GM12878 (cell line): Measurements from ENCODE around the gene PDZRN3. TPM values are rescaled to one million over a fixed set of nuclear protein-coding genes. Genes with fewer than 3 reads are reported as not detected.

Source experiments
- ATAC-seq: fragments of 200-7000 bp; cut with Tn5 transposase; 3 replicates; pipeline ENCODE4 v1.9.1; 2020; ENCODE audit warnings: mild to moderate bottlenecking, moderate library complexity
- BruUV-seq: library from RNA; stranded (reverse); fragments of 400-500 nt; replicated peaks from 2 replicates; lab custom pipeline; 2021; lab: Mats Ljungman, UMichigan
- CTCF ChIA-PET: fragments of 300-600 bp; sonication (Branson Sonifier 250); formaldehyde crosslinking; extraction: SDS; loops from one replicate; lab custom pipeline; 2021; ENCODE audit warnings: inconsistent platforms; lab: Yijun Ruan, JAX
- POLR2A ChIA-PET: fragments of 350-600 bp; formaldehyde crosslinking; extraction: SDS; loops from one replicate; lab custom pipeline; 2021; ENCODE audit warnings: inconsistent platforms; lab: Charles Lee
- RAD21 ChIA-PET: fragments of 300-600 bp; sonication (Branson Sonifier 250); formaldehyde crosslinking; loops from one replicate; lab custom pipeline; 2023; ENCODE audit warnings: antibody characterized with exemption; ENCODE audit not compliant: unreplicated experiment; lab: Charles Lee
- SMC1A ChIA-PET: fragments of 300-600 bp; sonication (Branson Sonifier 250); formaldehyde crosslinking; loops from one replicate; lab custom pipeline; 2023; ENCODE audit not compliant: unreplicated experiment, uncharacterized antibody; lab: Charles Lee
- DNase-seq: peaks from one replicate; pipeline ENCODE4 v3.0.0-alpha.2; 2011; ENCODE audit warnings: low read depth, low spot score
- FAIRE-seq: peaks from 3 replicates; lab custom pipeline; 2011; peaks lifted over from hg19 to GRCh38; lab: Jason Lieb, UNC
- H2AFZ ChIP-seq: 2 replicates; pipeline ENCODE4 v1.6.0; 2011; ENCODE audit warnings: low read depth, low read length, control low read depth; ENCODE audit not compliant: control insufficient read depth
- H3K27ac ChIP-seq: 2 replicates; pipeline ENCODE4 v1.5.1; 2011; ENCODE audit warnings: control low read depth; ENCODE audit not compliant: control insufficient read depth, insufficient read depth
- H3K27me3 ChIP-seq, 2 experiments: replicated peaks in 1 of 2; 2 replicates each; pipeline versions ENCODE4 v1.6.0 to v1.6.1; 2011; ENCODE audit warnings: low read length in 1 of 2; ENCODE audit not compliant: control insufficient read depth in 2 of 2, insufficient read depth in 2 of 2
- H3K36me3 ChIP-seq, 2 experiments: 2 replicates each; pipeline ENCODE4 v1.5.1; 2011; ENCODE audit warnings: low read length in 1 of 2; ENCODE audit not compliant: control insufficient read depth in 2 of 2, insufficient read depth in 2 of 2
- H3K4me1 ChIP-seq: 2 replicates; pipeline ENCODE4 v1.6.1; 2011; ENCODE audit warnings: mild to moderate bottlenecking, low read length, moderate library complexity, mixed read lengths; ENCODE audit not compliant: control insufficient read depth, insufficient read depth
- H3K4me2 ChIP-seq: 2 replicates; pipeline ENCODE4 v1.6.0; 2011; ENCODE audit warnings: control low read depth; ENCODE audit not compliant: control insufficient read depth, insufficient read depth
- H3K4me3 ChIP-seq: fragments of 200-600 bp; sonication (generic); 2 replicates; pipeline ENCODE4 v1.5.1; 2016
- H3K79me2 ChIP-seq: 2 replicates; pipeline ENCODE4 v1.6.0; 2011; ENCODE audit warnings: low read length; ENCODE audit not compliant: control insufficient read depth, insufficient read depth
- H3K9ac ChIP-seq: 2 replicates; pipeline ENCODE4 v1.8.0; 2011; ENCODE audit warnings: low read length, control low read depth, mixed read lengths; ENCODE audit not compliant: control insufficient read depth, insufficient read depth
- H3K9me3 ChIP-seq: replicated peaks from 3 replicates; pipeline ENCODE4 v1.5.1; 2011; ENCODE audit warnings: mild to moderate bottlenecking, low read length; ENCODE audit not compliant: control insufficient read depth, insufficient read depth
- H4K20me1 ChIP-seq: 2 replicates; pipeline ENCODE4 v1.6.0; 2011; ENCODE audit not compliant: control insufficient read depth, insufficient read depth
- E4F1 ChIP-seq: fragments of 450-650 bp; IDR thresholded peaks from 2 replicates; pipeline ENCODE4 v1.6.1; 2018; ENCODE audit warnings: borderline replicate concordance, mild to moderate bottlenecking; ENCODE audit not compliant: partially characterized antibody
- EP300 ChIP-seq, 2 experiments: fragments of 150-350 bp in 1 of 2; IDR thresholded peaks; 2 replicates each; pipeline ENCODE4 v1.6.1; 2011 to 2012; ENCODE audit warnings: low read depth in 2 of 2, low read length in 2 of 2, borderline replicate concordance in 1 of 2, improper control_type of control experiment in 1 of 2, inconsistent platforms in 1 of 2; ENCODE audit not compliant: control insufficient read depth in 1 of 2
- NBN ChIP-seq: fragments of 450-650 bp; IDR thresholded peaks from 2 replicates; pipeline ENCODE4 v1.6.1; 2016
- NR2C1 ChIP-seq: fragments of 450-650 bp; IDR thresholded peaks from 2 replicates; pipeline ENCODE4 v1.6.1; 2017; ENCODE audit warnings: antibody characterized with exemption, mild to moderate bottlenecking, moderate library complexity
- NRF1 ChIP-seq: conservative IDR thresholded peaks from 2 replicates; pipeline ENCODE4 v1.6.1; 2011; ENCODE audit warnings: mild to moderate bottlenecking, low read depth, low read length, improper control_type of control experiment
- SIN3A ChIP-seq: IDR thresholded peaks from 2 replicates; pipeline ENCODE4 v1.6.1; 2012; ENCODE audit warnings: low read depth, low read length, improper control_type of control experiment
- SPI1 ChIP-seq: IDR thresholded peaks from 2 replicates; pipeline ENCODE4 v1.6.1; 2011; ENCODE audit warnings: low read depth, mild to moderate bottlenecking, low read length, moderate library complexity, borderline replicate concordance; ENCODE audit not compliant: insufficient read depth
- ZNF24 ChIP-seq: fragments of 450-650 bp; IDR thresholded peaks from 2 replicates; pipeline ENCODE4 v1.6.1; 2017; ENCODE audit warnings: antibody characterized with exemption, mild to moderate bottlenecking
- WGBS: methylation state at CpG from one replicate; pipeline ENCODE4 v1.1.6; 2016; ENCODE audit warnings: low lambda C conversion rate; ENCODE audit not compliant: insufficient replicate concordance, insufficient coverage; ENCODE audit errors: missing lambda C conversion rate; 5-methylcytosine and 5-hydroxymethylcytosine counted together
- in situ Hi-C: fragments of 300-500 bp; cut with MboI; formaldehyde crosslinking; loops from 9 replicates; pipeline ENCODE4 v1.14.3; 2018; ENCODE audit warnings: mixed read lengths
- intact Hi-C: fragments of 100-400 bp; cut with micrococcal nuclease; formaldehyde crosslinking; loops from one replicate; pipeline ENCODE4 v1.14.2; 2022; ENCODE audit not compliant: unreplicated experiment
- polyA plus RNA-seq, 11 experiments: library from polyadenylated mRNA; depleted of rRNA in 4 of 11; unstranded in 6 of 11; stranded (reverse) in 5 of 11; fragments of >200 nt; fragmentation: Nextera tagmentation in 4 of 11; fragmentation: Illumina TruSeq in 1 of 11; extraction: Ambion mirVana in 4 of 11; extraction: Trizol in 1 of 11; gene quantifications; 1 replicate in 1 of 11; 2 replicates in 10 of 11; pipeline versions ENCODE4 v1.2.1 to v1.2.3, GENCODE V29; 2011 to 2016; ENCODE audit warnings: inconsistent platforms in 2 of 11, missing spikeins in 2 of 11, low read depth in 1 of 11
- total RNA-seq, 4 experiments: library from RNA; depleted of rRNA in 3 of 4; stranded (reverse); fragments of >200 nt in 3 of 4; fragmentation: Illumina TruSeq in 1 of 4; extraction: Trizol in 1 of 4; gene quantifications; 2 replicates each; pipeline versions ENCODE4 v1.2.1 to v1.2.3, GENCODE V29; 2013 to 2021

Gene PDZRN3
- total and polyA plus RNA-seq, 10 of the 15 experiments (the other 5 are each of a cell fraction or from before 2014, with no cell fraction given): 0.07 to 0.37 (median 0.12) TPM; not detected in 6

GRCh38 chr3:73431183-73431900 lies 193.4 kb downstream of the PDZRN3 start:
- H2AFZ ChIP-seq: no peak overlapping the region
- intact Hi-C loops: no loop called here
- H3K36me3 ChIP-seq: no peaks in the 10 kb centered on the region
- TF ChIP-seq NRF1: no peak
- no peak for TF ChIP-seq SPI1
- TF ChIP-seq NBN: no peak
- TF ChIP-seq E4F1: no peak
- TF ChIP-seq EP300 (IDR thresholded peaks at IDR 0.05; ENCODE audit: borderline replicate concordance in 1 of 2, control insufficient read depth in 1 of 2, low read depth in 2 of 2, low read length in 2 of 2): no peak
- TF ChIP-seq NR2C1: no peak
- TF ChIP-seq ZNF24: no peak
- no peak for TF ChIP-seq SIN3A
- TF ChIP-seq, all 136 proteins: peak for 0
- no TSS peak for BruUV-seq
- in situ Hi-C loops: no loop called here
- no peaks in the 10 kb centered on the region for H3K9me3 ChIP-seq
- H3K4me3 ChIP-seq: no peak overlapping the region
- H3K4me2 ChIP-seq: no peak overlapping the region
- no peaks in the 10 kb centered on the region for H3K79me2 ChIP-seq
- SMC1A ChIA-PET: interaction anchor here (1.2 to 1.4 kb wide), 2 partner anchors 16 to 71 kb away, joined by 3 to 5 read pairs; no protein-coding TSS in a partner anchor
- no peak for ATAC-seq
- no peak for DNase-seq
- no peaks in the 10 kb centered on the region for H3K4me1 ChIP-seq
- H4K20me1 ChIP-seq: no peaks in the 10 kb centered on the region
- POLR2A ChIA-PET: no interaction called here
- H3K27me3 ChIP-seq: no peaks in the 10 kb centered on the region
- FAIRE-seq: no peak
- H3K9ac ChIP-seq: no peak overlapping the region
- H3K27ac ChIP-seq: no peak overlapping the region
- WGBS: 38% methylated on average over 6 of the region's 6 CpGs
- CTCF ChIA-PET: interaction anchor here (1.0 to 3.0 kb wide), 8 partner anchors 12 to 331 kb away, joined by 3 to 8 read pairs (median 4); no protein-coding TSS in a partner anchor
- RAD21 ChIA-PET: interaction anchor here (1.5 kb wide), 1 partner anchor 330 kb away, joined by 3 read pairs; no protein-coding TSS in a partner anchor
